ENCODE results near the gene RHEB.

The RHEB gene

GRCh38 chr7:151482883-151483710 is 36.6 kb downstream of the RHEB start:
- DNase-seq: no peak
- Mint-ChIP-seq H3K4me1 (ENCODE audit: low read depth) (peaks cover 39% of the 10 kb centered on the region), H3K27ac (peak overlapping the region; percentile 20), H3K27me3 (no peaks in the 10 kb centered on the region), H3K9me3 (no peaks in the 10 kb centered on the region), H3K36me3 (ENCODE audit: low read depth) (peaks cover 84% of the 10 kb centered on the region), H3K4me3 (no peak overlapping the region)

- DNase-seq: no peak
- H3K27ac Mint-ChIP-seq: no peak overlapping the region
- H3K9me3 Mint-ChIP-seq: no peaks in the 10 kb centered on the region
- H3K4me1 Mint-ChIP-seq (ENCODE audit: low read depth): peaks cover 43% of the 10 kb centered on the region
- no peaks in the 10 kb centered on the region for H3K27me3 Mint-ChIP-seq
- H3K4me3 Mint-ChIP-seq: no peak overlapping the region
- H3K36me3 Mint-ChIP-seq (ENCODE audit: low read depth): peaks cover 84% of the 10 kb centered on the region
Measured at GRCh38 chr7:151481650-151482505, 37.8 kb downstream of the RHEB start.

GRCh38 chr7:151477867-151478266 is 41.8 kb downstream of the RHEB start:
- no peak for DNase-seq
- no peaks in the 10 kb centered on the region for H3K9me3 Mint-ChIP-seq
- no peaks in the 10 kb centered on the region for H3K27me3 Mint-ChIP-seq
- H3K36me3 Mint-ChIP-seq (ENCODE audit: low read depth): peaks cover 82% of the 10 kb centered on the region
- no peak overlapping the region for H3K4me3 Mint-ChIP-seq
- H3K4me1 Mint-ChIP-seq (ENCODE audit: low read depth): peaks cover 32% of the 10 kb centered on the region
- H3K27ac Mint-ChIP-seq: no peak overlapping the region

- Mint-ChIP-seq H3K9me3 (no peaks in the 10 kb centered on the region), H3K4me3 (peak overlapping the region; percentile 11), H3K27me3 (no peaks in the 10 kb centered on the region), H3K4me1 (ENCODE audit: low read depth) (peaks cover 50% of the 10 kb centered on the region), H3K36me3 (ENCODE audit: low read depth) (peaks cover 95% of the 10 kb centered on the region), H3K27ac (peak overlapping the region; percentile 86)
- no peak for DNase-seq
Measured at GRCh38 chr7:151472644-151473380, 46.9 kb downstream of the RHEB start.

- H3K4me3 Mint-ChIP-seq: no peak overlapping the region
- H3K27me3 Mint-ChIP-seq: no peaks in the 10 kb centered on the region
- no peak for DNase-seq
- no peak overlapping the region for H3K27ac Mint-ChIP-seq
- no peaks in the 10 kb centered on the region for H3K9me3 Mint-ChIP-seq
- H3K4me1 Mint-ChIP-seq (ENCODE audit: low read depth): peaks cover 50% of the 10 kb centered on the region
- H3K36me3 Mint-ChIP-seq (ENCODE audit: low read depth): peaks cover 93% of the 10 kb centered on the region
Measured at GRCh38 chr7:151470711-151471110, 49.0 kb downstream of the RHEB start.

- peaks cover 48% of the 10 kb centered on the region for H3K4me1 Mint-ChIP-seq (ENCODE audit: low read depth)
Measured at GRCh38 chr7:151469281-151469680, 50.4 kb downstream of the RHEB start.

GRCh38 chr7:151468217-151469018 is 51.3 kb downstream of the RHEB start:
- Mint-ChIP-seq H3K4me3 (no peak overlapping the region), H3K36me3 (ENCODE audit: low read depth) (peaks cover 96% of the 10 kb centered on the region), H3K9me3 (peaks cover 7% of the 10 kb centered on the region)

More at GRCh38 chr7:151469281-151469680, 50.4 kb downstream of the RHEB start:
- Mint-ChIP-seq H3K36me3 (ENCODE audit: low read depth) (peaks cover 97% of the 10 kb centered on the region), H3K4me3 (no peak overlapping the region), H3K27ac (peak overlapping the region; percentile 3), H3K27me3 (no peaks in the 10 kb centered on the region), H3K9me3 (no peaks in the 10 kb centered on the region)
- DNase-seq: no peak

GRCh38 chr7:151465169-151465568 is 54.5 kb downstream of the RHEB start:
- peaks cover 14% of the 10 kb centered on the region for H3K4me1 Mint-ChIP-seq (ENCODE audit: low read depth)
- H3K36me3 Mint-ChIP-seq (ENCODE audit: low read depth): peaks cover 74% of the 10 kb centered on the region
- H3K27ac Mint-ChIP-seq: no peak overlapping the region
- H3K4me3 Mint-ChIP-seq: no peak overlapping the region
- H3K9me3 Mint-ChIP-seq: peaks cover 27% of the 10 kb centered on the region
- DNase-seq: no peak
- H3K27me3 Mint-ChIP-seq: no peaks in the 10 kb centered on the region

More at GRCh38 chr7:151468217-151469018, 51.3 kb downstream of the RHEB start:
- Mint-ChIP-seq H3K27ac (peak overlapping the region; percentile 19), H3K4me1 (ENCODE audit: low read depth) (peaks cover 42% of the 10 kb centered on the region), H3K27me3 (no peaks in the 10 kb centered on the region)
- DNase-seq: no peak

- DNase-seq: no peak
- Mint-ChIP-seq H3K4me1 (ENCODE audit: low read depth) (no peaks in the 10 kb centered on the region), H3K27me3 (no peaks in the 10 kb centered on the region), H3K4me3 (no peak overlapping the region), H3K36me3 (ENCODE audit: low read depth) (peaks cover 46% of the 10 kb centered on the region), H3K9me3 (peaks cover 27% of the 10 kb centered on the region), H3K27ac (no peak overlapping the region)
Measured at GRCh38 chr7:151462306-151462779, 57.4 kb downstream of the RHEB start.

- Mint-ChIP-seq H3K27ac (no peak overlapping the region), H3K4me3 (no peak overlapping the region), H3K36me3 (ENCODE audit: low read depth) (peaks cover 41% of the 10 kb centered on the region), H3K27me3 (no peaks in the 10 kb centered on the region), H3K9me3 (peaks cover 27% of the 10 kb centered on the region), H3K4me1 (ENCODE audit: low read depth) (peaks cover 1% of the 10 kb centered on the region)
- DNase-seq: no peak
Measured at GRCh38 chr7:151461942-151462230, 57.8 kb downstream of the RHEB start.

- no peak overlapping the region for H3K4me3 Mint-ChIP-seq
- peaks cover 27% of the 10 kb centered on the region for H3K9me3 Mint-ChIP-seq
- H3K36me3 Mint-ChIP-seq (ENCODE audit: low read depth): peaks cover 37% of the 10 kb centered on the region
- H3K27me3 Mint-ChIP-seq: no peaks in the 10 kb centered on the region
- DNase-seq: no peak
- H3K27ac Mint-ChIP-seq: no peak overlapping the region
- peaks cover 1% of the 10 kb centered on the region for H3K4me1 Mint-ChIP-seq (ENCODE audit: low read depth)
Measured at GRCh38 chr7:151461096-151461941, 58.4 kb downstream of the RHEB start.

- peaks cover 29% of the 10 kb centered on the region for H3K36me3 Mint-ChIP-seq (ENCODE audit: low read depth)
- no peak overlapping the region for H3K27ac Mint-ChIP-seq
- H3K4me1 Mint-ChIP-seq (ENCODE audit: low read depth): peaks cover 1% of the 10 kb centered on the region
- peaks cover 27% of the 10 kb centered on the region for H3K9me3 Mint-ChIP-seq
- no peak for DNase-seq
- no peak overlapping the region for H3K4me3 Mint-ChIP-seq
- H3K27me3 Mint-ChIP-seq: no peaks in the 10 kb centered on the region
Measured at GRCh38 chr7:151460474-151460855, 59.2 kb downstream of the RHEB start.
